ENCODE results near the gene SHANK3.
"Not testable (repeated sequence)": the region's sequence is repeated elsewhere in the genome, so short reads cannot be mapped to it uniquely, and the experiment has no call there.

Gene SHANK3

DNA sequence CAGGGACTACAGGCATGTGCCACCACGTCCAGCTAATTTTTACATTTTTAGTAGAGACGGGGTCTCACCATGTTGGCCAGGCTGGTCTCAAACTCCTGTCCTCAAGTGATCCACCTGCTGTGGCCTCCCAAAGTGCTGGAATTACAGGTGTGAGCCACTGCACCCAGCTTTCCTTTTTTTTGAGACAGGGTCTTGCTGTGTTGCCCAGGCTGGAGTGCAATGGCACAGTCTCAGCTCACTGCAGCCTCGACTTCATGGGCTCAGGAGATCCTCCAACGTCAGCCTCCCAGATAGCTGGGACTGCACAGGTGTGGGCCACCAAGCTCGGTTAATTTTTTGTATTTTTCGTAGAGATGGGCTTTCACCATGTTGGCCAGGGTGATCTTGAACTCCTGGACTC, 18.0 kb upstream of the SHANK3 start:
- DNase-seq = not testable (repeated sequence)

DNA sequence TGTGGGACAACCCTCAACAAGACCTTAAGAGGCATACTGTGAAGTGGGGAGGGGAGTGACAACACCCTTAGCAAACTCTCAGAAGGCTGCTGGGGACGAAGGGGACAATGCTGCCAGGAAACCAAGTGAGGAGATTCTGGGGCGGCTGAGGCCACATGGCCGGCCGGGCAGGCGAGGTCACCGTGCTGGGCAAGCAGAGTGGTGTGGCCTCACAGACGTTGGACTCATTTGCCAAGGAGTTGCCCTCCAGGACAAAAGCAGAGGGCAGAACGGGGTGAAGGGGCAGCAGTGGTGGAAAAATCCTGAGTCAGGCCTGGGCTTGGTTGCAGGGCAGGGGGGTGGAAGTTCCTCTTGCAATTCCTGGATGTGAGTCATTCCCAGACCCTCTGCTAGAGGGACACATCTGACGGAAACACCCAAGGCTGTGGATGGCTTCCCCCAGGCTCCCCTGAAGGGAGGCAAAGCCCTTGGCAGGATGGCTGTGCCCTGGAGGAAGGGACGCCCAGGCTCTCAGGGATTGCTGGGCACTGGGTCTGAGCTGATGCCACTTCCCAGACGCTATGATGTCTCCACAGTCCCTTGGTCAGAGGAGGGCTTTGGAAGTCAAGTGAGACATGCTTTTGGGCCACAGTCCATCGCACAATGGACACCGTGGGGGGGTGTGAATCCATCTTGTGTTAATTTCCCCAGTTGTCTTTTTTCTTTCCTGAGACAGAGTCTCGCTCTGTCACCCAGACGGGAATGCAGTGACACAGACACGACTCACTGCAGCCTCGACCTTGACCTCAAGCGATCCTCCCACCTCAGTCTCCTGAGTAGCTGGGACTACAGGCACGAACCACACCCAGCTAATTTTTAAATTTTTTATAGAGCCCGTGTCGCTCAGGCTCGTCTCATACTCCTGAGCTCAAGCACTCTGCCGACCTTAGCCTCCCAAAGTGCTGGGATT, 16.2 kb upstream of the SHANK3 start:
- no peak for DNase-seq

DNA sequence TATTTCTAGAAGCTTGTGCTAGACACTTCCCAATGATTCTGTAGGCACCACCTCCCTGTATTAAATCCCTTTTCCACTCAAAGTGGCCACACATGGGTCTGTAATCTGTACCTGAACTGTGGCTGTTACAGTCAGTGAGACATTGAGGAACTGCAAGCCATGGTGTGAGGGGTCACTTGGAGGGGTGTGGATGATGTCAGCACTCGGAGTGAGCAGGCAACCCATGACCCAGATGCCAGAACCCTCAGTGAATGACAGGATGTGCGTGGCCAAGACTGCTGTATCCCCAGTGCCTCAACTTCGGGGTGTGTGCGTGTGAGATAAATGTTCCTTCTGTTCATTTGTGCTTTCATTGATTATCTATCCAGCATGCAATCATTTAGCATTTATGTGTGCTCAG, 14.7 kb upstream of the SHANK3 start:
- DNase-seq = no peak

DNA sequence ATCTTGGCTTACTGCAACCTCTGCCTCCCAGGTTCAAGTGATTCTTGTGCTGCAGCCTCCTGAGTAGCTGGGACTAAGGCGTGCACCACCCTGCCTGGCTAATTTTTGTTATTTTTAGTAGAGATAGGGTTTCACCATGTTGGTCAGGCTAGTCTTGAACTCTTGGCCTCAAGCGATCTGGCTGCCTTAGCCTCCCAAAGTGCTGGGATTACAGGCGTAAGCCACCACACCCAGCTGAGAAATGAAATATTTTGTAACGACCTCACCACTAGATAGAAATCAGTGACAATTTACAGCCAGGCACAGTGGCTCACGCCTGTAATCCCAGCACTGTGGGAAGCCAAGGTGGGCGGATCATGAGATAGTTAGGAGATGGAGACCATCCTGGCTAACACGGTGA, 12.9 kb upstream of the SHANK3 start:
- DNase-seq = not testable (repeated sequence)

DNA sequence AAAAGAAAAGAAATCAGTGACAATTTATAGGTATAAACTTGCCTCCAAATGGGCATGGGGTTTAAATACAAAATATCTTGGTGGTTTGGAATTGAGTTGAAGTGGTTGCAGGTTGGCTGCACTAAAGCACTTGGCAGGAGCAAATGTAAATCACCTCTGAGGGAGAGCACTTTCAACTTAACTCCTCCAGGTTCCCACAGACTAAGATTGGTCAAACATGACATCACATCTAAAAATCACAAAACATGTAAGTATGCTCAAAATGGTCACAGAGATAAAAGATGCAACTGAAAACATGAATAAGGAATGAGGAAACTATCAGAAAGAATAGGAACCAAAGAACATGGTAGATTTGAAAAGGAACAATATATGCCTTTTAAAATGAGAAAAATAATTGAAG, 12.3 kb upstream of the SHANK3 start:
- DNase-seq = no peak

DNA sequence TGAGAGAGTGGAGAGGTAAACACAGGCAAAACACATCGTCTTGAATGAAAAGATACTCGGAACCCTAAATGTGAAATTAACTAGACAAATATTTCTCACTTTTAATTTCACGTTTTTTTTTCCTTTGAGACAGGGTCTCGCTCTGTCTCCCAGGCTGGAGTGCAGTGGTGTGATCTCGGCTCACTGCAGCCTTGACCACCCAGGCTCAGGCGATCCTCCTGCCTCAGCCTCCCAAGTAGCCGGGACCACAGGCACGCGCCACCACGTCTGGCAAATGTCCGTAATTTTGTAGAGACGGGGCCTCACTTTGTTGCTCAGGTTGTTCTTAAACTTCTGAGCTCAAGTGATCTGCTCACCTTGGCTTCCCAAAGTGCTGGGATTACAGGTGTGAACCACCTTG, 7.4 kb upstream of the SHANK3 start:
- DNase-seq = no peak

DNA sequence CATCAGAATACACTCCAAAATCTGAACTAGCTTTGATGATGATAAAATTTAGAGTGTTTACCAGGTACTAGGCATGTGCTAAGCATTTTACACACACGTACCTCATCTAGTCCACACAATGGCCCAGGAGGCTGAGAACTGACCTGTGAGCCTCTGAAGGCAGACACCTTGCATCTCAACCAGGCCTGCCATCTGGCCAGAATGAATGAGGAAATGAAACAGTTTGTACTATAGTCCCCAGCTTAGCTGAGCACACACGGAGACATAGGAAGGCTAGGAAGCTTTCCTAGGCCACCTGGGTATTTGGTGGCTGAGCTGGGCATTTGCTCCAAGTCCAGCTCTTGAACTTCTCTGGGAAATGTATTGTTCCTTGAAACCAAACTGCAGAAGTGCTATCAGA, 6.9 kb upstream of the SHANK3 start:
- no peak for DNase-seq

DNA sequence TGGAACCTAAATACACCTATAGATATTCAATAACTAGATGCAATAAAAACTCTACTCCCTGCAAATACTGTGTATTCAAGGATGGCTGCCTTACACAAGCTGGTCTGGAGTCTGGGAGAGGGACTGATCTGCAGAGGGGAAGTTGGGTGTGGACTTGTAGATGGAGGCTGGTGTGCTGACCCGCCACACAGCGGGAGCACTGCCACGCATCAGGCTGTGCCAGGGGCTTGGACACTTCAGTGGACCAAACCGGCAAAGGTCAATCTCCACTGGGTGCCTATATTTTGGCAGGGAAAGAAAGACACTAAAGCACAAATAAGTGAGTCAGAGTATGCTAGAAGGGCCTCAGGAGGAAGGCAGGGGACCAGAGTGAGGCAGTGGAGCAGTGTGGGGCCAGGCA, 2.1 kb upstream of the SHANK3 start:
- DNase-seq = no peak

DNA sequence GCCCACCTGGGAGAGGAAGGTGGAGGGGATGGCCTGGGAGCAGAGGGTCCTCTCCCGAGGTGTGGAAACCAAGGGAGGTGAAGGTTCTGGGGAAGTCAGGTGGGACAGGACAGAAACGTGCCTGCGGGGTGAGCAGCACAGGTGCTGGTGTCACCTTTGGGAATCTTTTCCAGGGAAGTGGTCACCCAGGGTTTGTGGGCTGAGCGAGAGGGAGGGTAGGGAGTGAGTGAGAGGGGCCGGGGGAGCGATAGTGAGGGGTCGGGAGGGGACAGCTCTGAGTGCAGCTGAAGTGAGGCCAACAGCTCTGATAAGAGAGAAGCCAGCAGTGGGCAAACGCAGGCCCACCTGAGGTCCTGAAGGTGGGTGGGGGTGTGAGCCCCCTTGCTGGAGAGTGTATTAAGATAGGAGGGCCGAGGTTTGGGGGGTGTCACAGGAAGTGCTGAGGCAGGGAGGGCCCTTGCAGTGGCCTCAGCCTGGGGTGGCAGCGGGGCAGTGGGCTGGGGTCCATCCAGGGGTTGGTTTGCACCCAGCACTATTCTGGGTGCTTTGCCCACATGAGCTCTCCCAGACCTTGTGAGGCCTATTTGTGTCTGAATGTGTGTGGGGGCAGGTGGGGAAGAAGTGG, 1.6 kb upstream of the SHANK3 start:
- DNase-seq = no peak

DNA sequence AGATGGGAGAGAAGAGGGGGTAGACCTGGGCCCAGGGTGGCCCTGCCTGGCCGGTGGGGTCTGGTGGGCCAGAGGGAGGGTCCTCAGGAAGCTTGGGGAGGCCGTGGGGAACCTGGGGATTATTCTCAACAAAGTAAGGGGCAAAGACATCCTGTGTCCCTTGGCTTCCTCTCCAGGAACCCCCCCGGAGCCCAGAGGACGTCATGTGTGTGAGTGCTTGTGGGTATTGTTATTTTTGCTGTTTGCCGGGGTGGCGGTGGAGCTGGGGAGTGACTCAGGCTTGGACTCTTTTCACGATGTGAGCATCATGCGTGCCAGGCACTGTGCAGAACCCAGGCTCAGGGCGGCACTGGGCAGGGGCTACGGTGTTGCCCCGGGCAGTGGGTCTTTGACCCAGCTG, 982 bp upstream of the SHANK3 start:
- no peak for DNase-seq

DNA sequence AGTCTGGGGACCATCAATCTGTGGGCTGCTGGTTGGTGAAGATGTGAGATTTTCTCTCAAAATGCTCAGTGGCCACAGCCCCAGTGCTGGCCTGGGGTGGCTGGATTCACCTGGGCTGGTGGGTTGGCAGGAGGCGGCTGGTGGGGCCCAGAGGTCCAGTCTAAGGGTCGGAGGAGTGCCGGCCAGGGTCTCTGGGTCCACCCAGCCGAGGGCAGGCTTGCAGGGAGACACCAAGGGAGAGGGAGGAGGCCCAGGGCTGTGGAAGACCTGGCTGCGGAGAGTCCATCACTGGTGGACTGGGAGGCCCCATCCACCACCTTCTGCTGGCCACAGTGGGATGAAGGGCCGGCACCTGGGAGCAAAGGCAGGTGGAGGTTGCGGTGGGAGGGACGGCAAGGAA, 582 bp upstream of the SHANK3 start:
- no peak for DNase-seq

DNA sequence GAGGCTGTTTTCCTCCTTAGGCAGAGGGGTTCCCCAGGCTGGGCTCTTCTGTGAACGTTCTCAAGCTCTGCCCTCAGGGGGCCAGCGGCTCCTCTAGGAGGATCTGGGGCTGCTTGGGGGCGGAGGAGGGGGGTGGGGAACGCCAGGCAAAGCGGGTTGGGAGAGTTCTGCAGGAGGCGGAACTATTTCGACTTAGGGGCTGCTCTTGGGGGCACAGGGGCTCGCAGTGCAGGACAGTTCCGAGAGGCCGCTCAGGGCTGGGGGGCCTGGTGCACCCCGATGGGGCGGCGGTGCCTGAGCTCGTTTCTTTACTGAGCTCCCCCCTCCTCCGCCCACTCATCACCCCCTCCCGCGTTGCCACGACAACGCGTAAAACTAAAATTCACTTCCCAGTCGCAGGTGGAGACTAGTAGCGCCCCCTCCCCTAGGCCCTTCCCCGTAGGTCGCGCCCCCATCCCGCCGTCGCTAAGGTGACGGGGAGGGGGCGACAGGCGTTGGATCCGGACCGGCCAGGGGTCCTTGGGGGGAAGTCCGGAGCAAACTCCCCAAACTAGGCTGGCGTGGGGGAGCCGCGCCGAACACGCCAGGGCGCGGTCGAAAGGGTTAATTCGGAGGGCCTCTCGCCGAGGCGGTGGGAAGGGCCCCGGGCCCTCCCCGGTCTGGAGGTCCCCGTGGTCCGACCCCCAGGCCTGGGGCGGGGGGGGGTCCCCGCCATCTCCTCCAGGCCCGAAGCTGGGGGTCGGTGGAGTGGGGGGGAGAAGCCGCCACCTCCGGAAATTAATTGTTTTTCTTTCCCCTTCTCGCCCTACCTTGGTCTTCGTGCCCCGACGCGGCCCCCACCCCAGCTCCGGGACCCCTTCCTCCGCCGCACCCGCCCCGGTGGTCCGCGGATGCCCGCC, 857 bp downstream of the SHANK3 start:
- DNase-seq = peak; percentile 34

DNA sequence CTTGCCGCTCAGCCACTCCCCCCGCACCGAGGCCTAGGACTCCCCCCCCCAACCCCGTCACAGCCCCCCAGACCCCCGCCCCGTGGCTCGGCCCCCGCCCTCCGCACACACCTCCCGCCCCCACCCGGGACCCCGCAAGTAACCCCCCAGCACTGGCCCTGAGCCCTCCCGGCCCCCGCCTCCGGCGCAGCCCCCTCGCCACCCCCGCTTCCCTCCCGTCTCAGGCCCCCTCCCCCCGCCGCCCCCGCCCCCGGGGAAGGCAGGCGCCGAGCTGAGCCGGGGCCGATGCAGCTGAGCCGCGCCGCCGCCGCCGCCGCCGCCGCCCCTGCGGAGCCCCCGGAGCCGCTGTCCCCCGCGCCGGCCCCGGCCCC, 1.5 kb downstream of the SHANK3 start:
- no peak for DNase-seq

DNA sequence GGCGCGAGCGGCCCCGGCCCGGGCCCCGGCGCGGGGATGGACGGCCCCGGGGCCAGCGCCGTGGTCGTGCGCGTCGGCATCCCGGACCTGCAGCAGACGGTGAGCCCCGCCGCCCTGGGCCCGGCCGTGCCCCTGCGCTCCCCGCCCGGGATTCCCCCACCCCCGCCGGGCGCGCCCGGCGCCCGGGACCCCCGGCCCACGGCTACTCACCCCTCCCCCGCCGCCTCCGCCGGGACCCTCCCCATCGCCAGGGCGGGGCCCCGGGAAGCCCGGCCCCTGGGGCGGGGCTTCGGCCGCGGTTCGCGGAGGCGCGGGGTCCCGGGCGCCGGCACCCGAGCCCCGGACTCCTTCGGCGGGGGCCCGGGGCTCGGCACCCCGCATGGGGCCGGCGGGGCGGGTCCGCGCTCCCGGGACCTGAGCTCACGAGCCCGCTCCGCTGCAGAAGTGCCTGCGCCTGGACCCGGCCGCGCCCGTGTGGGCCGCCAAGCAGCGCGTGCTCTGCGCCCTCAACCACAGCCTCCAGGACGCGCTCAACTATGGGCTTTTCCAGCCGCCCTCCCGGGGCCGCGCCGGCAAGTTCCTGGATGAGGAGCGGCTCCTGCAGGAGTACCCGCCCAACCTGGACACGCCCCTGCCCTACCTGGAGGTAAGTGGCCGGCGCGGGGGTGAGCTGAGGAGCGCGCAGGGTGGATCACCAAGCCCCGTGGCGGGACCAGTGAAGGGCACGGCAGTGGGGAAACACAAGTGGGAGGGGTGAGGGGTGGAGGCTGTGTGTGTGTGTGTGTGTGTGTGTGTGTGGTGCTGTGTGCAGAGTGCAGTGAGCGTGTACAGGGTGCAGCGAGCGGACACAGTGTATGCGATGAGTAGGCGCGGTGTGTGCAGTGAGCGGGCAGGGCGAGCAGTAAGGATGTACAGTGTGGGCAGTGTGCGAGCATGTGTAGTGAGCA, 2.3 kb downstream of the SHANK3 start:
- DNase-seq = no peak

DNA sequence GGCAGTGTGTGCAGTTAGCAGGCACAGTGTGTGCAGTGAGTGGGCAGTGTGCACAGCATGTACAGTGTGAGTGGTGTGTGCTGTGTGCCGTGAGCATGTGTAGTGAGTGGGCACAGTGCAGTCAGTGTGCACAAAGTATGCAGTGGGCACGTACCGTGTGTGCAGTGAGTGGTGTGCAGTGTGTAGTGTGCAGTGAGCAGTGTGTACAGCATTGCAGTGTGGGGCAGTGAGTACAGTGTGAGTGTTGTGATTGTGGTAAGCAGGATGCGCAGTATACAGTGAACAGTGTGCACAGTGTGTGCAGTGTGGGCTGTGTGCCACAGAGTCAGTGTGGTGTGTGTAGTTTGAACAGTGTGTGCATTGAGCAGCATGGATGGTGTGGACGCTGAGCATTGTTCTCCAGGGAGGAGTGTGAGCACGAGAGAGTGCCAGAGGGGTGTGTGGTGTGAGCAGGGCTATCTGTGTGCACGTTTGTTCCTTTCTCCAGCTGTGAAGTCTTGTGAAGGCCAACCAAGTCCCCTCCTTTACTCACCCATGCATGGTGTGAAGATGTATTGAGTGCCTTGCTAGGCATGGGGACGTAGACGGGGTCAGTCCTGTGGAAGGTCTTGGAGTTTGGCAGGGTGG, 3.0 kb downstream of the SHANK3 start:
- DNase-seq = no peak

DNA sequence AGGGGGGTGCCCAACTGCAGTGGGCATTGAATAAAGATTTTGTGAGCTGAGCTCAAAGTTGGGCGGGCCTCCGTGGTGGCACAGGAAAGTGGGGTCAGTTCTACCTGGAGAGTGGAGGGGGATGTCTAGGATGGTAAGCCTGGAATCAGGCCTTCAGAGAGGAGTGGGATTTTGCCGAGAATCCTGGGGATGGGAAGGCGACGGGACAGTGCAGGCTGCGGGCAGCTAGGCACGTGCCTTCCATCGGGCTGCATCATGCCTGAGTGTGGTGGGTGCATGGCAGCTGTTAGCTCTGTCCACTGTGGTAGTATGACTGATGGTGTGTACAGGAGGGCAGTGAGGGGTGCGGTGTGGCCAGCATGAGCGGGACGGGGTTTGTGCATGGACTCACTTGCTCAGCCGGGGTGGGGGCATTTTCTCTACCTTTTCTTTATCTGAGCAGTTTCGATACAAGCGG, 3.6 kb downstream of the SHANK3 start:
- DNase-seq = no peak

DNA sequence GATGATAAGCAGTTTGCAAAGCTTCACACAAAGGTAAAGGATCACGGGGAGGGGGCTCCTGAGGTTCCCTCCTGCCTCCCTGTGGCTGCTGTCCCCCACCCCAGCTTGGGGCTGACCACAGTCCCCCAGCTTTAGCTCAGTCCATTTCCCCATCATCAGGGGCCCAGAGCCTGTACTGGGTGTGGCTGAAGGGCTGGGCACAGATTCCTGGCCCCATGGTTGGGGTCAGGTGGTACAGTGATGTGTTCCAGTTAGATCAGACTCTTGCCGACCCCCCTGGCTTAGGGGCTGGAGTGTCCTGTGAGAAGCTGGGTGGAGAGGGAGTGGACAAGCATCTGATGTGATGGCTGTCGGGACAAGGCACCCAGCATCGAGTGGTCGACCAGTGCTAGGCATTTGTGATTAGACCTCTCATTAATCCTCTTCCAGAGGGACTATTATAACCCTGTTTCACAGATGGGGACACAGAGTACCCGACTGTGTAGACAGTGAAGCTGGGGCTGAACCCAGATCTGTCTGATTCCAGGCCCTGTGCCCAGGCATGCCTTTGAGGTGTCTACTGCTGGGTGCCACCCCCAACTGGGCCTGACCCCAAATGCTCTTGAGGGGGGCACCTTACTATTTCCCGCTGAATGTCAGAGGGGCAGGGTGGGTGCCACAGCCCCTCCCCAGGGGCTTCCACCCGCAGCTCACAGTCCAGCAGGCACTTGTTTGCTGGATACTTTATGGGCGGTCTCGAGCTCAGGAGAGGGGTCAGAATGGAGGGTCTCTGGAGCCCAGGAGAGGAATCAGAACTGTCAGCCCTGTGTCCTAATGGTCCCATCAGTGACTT, 4.3 kb downstream of the SHANK3 start:
- no peak for DNase-seq

DNA sequence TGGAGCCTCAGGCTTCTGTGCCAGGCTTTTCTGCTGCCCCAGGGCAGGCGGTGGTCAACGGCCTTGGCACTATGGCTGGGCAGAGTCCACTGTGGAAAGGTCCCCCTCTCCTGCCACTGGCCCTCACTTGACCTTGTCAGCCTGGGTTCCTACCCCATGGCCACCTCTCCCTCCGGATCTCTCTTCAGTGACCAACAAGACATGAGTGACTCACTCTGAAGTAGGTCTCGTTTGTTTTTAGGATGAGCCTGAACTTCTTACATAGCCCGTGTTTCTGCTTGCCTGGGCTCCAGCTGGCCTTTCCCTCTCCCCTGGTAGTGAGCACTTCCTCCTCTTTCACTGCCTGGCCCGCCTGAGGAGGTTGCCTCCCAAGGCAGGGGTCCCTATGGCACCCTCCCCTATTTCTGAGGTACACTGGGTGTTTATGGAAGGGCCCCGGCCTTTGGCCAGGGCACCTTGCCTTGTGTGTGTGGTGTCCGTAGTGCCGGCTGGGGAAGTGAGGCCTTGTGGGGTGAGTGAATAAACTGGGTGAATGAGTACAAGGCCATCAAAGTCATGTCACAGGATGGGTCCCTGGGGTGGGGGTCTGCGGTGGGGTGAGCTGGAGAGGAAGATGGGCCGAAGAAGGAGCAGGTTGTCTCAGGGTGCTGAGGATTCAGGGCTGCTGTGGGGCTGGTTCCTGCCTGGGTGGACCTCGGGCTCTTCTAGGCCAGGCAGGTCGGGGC, 5.0 kb downstream of the SHANK3 start:
- DNase-seq = no peak

DNA sequence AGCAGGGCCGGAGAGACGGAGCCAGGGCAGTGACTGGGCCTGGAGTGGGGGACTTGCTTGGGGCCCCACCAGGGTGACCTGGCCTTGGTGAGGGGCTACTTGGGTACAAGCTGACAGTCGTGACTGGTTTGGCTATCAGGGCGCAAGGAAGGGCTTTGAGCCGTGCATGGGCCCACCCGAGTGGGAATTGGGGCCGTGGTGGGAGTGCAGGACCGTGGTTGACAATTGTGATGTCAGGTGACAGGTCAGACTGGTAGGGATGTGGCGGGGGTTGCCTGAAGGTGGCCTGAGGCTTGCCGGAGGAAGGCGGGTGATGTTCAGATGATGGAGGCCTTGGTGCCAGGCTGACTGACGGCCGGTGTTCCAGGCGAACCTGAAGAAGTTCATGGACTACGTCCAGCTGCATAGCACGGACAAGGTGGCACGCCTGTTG, 5.6 kb downstream of the SHANK3 start:
- DNase-seq = no peak
